22Rv1 (cell line): Measurements from ENCODE around the gene GDPD4.

Source experiments
- CTCF ChIP-seq: fragments of 450-650 bp; IDR thresholded peaks from 2 replicates; pipeline ENCODE4 v1.5.1; 2017; ENCODE audit warnings: mild to moderate bottlenecking
- ZFX ChIP-seq: fragments of 450-650 bp; IDR thresholded peaks from 2 replicates; pipeline ENCODE4 v1.6.1; 2017; ENCODE audit warnings: antibody characterized with exemption, borderline replicate concordance

DNA sequence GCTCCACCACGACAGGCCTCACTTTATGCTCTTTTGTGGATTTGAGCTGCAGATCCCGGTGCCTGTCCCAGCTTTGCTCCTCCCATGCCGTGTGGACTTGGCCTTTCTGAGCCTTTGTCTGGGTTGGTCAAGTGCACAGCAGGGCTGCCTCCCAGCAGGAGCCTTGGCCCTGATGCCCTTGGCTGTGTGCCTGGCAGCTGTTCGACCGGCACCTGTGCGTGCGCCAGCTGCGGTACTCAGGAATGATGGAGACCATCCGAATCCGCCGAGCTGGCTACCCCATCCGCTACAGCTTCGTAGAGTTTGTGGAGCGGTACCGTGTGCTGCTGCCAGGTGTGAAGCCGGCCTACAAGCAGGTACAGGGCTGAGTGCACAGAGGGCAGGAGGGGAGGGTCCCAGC lies 126.9 kb downstream of the GDPD4 start:
- TF ChIP-seq CTCF (no peak), ZFX (no peak)
